DND-41 (cell line): ENCODE results near the gene NEURL1B.

ENCODE experiments used
- ATAC-seq: fragments of 200-7000 bp; cut with Tn5 transposase; 3 replicates; pipeline ENCODE4 v1.9.1; 2021; ENCODE audit warnings: low read depth; ENCODE audit not compliant: insufficient read depth
- DNase-seq: peaks from one replicate; pipeline ENCODE4 v3.0.0-alpha.2; 2020
- H2AFZ ChIP-seq: 2 replicates; pipeline ENCODE4 v1.6.0; 2012; ENCODE audit warnings: low read depth, low read length
- H3K27ac ChIP-seq: 2 replicates; pipeline ENCODE4 v1.5.1; 2012; ENCODE audit warnings: low read length, inconsistent platforms
- H3K27me3 ChIP-seq: fragments of 200-600 bp; sonication (generic); 2 replicates; pipeline ENCODE4 v1.6.0; 2012; ENCODE audit warnings: low read length, mild to moderate bottlenecking, inconsistent platforms; ENCODE audit not compliant: insufficient read depth, poor library complexity
- H3K36me3 ChIP-seq: 2 replicates; pipeline ENCODE4 v1.5.1; 2012; ENCODE audit warnings: low read length, inconsistent platforms; ENCODE audit not compliant: insufficient read depth
- H3K4me1 ChIP-seq: 2 replicates; pipeline ENCODE4 v1.5.1; 2012; ENCODE audit warnings: mild to moderate bottlenecking, low read length; ENCODE audit not compliant: insufficient read depth
- H3K4me2 ChIP-seq: 2 replicates; pipeline ENCODE4 v1.6.0; 2012; ENCODE audit warnings: mild to moderate bottlenecking, moderate library complexity, low read length, inconsistent platforms; ENCODE audit not compliant: insufficient read depth
- H3K4me3 ChIP-seq, 2 experiments: fragments of 200-600 bp in 1 of 2; shearing (Covaris generic) in 1 of 2; 2 replicates each; pipeline ENCODE4 v1.5.1; 2012 to 2016; ENCODE audit warnings: inconsistent platforms in 2 of 2, low read length in 2 of 2, mild to moderate bottlenecking in 2 of 2, low read depth in 1 of 2, moderate library complexity in 1 of 2
- H3K79me2 ChIP-seq: 2 replicates; pipeline ENCODE4 v1.6.0; 2012; ENCODE audit warnings: low read length, inconsistent platforms; ENCODE audit not compliant: insufficient read depth
- H3K9ac ChIP-seq: 2 replicates; pipeline ENCODE4 v1.6.0; 2012; ENCODE audit warnings: low read depth, mild to moderate bottlenecking, inconsistent platforms, low read length, moderate library complexity
- H3K9me3 ChIP-seq: 2 replicates; pipeline ENCODE4 v1.5.1; 2012; ENCODE audit warnings: low read length, moderate library complexity, mild to moderate bottlenecking, inconsistent platforms; ENCODE audit not compliant: insufficient read depth, severe bottlenecking
- H4K20me1 ChIP-seq: 2 replicates; pipeline ENCODE4 v1.6.0; 2012; ENCODE audit warnings: low read length; ENCODE audit not compliant: insufficient read depth
- CTCF ChIP-seq: IDR thresholded peaks from 2 replicates; pipeline ENCODE4 v1.5.1; 2012; ENCODE audit warnings: borderline replicate concordance, low read length, moderate library complexity, mild to moderate bottlenecking; ENCODE audit not compliant: poor library complexity, severe bottlenecking; ENCODE audit errors: extremely low read depth
- EZH2 ChIP-seq: IDR thresholded peaks from 3 replicates; pipeline ENCODE4 v1.6.1; 2012; ENCODE audit warnings: borderline replicate concordance, low read depth, mild to moderate bottlenecking, moderate library complexity, low read length, inconsistent platforms; ENCODE audit not compliant: severe bottlenecking

The NEURL1B gene

GRCh38 chr5:172701291-172701656 is 60.2 kb downstream of the NEURL1B start:
- H3K27ac ChIP-seq, result no peak overlapping the region
- no peak overlapping the region for H3K9ac ChIP-seq
- H3K4me3 ChIP-seq, result no peak overlapping the region
- DNase-seq, result no peak
- H3K9me3 ChIP-seq, result no peaks in the 10 kb centered on the region
- H3K79me2 ChIP-seq, result no peaks in the 10 kb centered on the region
- peaks cover 23% of the 10 kb centered on the region for H3K4me1 ChIP-seq
- H4K20me1 ChIP-seq, result no peaks in the 10 kb centered on the region; the same call in 1 of the 2 replicates
- no peak overlapping the region for H2AFZ ChIP-seq
- no peaks in the 10 kb centered on the region for H3K36me3 ChIP-seq
- peaks cover 29% of the 10 kb centered on the region for H3K27me3 ChIP-seq
- no peak overlapping the region for H3K4me2 ChIP-seq
- no peak for TF ChIP-seq CTCF
- no peak for TF ChIP-seq EZH2
- no peak for ATAC-seq

DNA sequence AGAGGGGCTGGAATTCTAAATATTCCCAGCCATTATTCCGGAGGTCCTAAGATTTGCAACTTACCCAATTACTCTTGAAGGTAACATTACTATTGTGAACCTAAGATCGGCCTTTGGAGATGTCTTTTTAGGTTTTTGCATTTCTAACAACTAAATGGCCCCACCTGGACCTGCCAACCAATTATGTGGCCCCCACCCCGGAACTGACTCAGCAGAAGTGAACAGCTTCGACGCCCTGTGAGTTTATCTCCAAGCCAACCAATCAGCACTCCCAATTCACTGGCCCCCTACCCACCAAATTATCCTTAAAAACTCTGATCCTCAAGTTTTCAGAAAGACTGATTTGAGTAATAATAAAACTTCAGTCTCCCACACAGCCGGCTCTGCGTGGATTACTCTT is 62.9 kb downstream of the NEURL1B start:
- no peak overlapping the region for H3K27ac ChIP-seq

GRCh38 chr5:172705576-172706084 is 64.6 kb downstream of the NEURL1B start:
- no peak for ATAC-seq
- no peak overlapping the region for H3K4me2 ChIP-seq
- no peak overlapping the region for H3K4me3 ChIP-seq
- H3K4me1 ChIP-seq, result peaks cover 7% of the 10 kb centered on the region
- H3K27me3 ChIP-seq, result peaks cover 32% of the 10 kb centered on the region
- no peaks in the 10 kb centered on the region for H3K79me2 ChIP-seq
- H3K9ac ChIP-seq, result no peak overlapping the region
- H4K20me1 ChIP-seq, result no peaks in the 10 kb centered on the region; the same call in 1 of the 2 replicates
- DNase-seq, result no peak
- H3K27ac ChIP-seq, result no peak overlapping the region
- no peaks in the 10 kb centered on the region for H3K9me3 ChIP-seq
- TF ChIP-seq CTCF (no peak), EZH2 (no peak)
- H2AFZ ChIP-seq, result no peak overlapping the region
- H3K36me3 ChIP-seq, result no peaks in the 10 kb centered on the region

More for the DNA sequence above, 62.9 kb downstream of the NEURL1B start:
- peaks cover 32% of the 10 kb centered on the region for H3K27me3 ChIP-seq
- no peak overlapping the region for H3K4me3 ChIP-seq
- no peaks in the 10 kb centered on the region for H3K36me3 ChIP-seq
- no peaks in the 10 kb centered on the region; the same call in 1 of the 2 replicates for H4K20me1 ChIP-seq
- ATAC-seq (no peak), DNase-seq (no peak)
- no peaks in the 10 kb centered on the region for H3K79me2 ChIP-seq
- H3K4me1 ChIP-seq, result peaks cover 7% of the 10 kb centered on the region
- no peak overlapping the region for H2AFZ ChIP-seq
- TF ChIP-seq CTCF (no peak), EZH2 (no peak)
- no peak overlapping the region for H3K4me2 ChIP-seq
- no peak overlapping the region for H3K9ac ChIP-seq
- no peaks in the 10 kb centered on the region for H3K9me3 ChIP-seq

DNA sequence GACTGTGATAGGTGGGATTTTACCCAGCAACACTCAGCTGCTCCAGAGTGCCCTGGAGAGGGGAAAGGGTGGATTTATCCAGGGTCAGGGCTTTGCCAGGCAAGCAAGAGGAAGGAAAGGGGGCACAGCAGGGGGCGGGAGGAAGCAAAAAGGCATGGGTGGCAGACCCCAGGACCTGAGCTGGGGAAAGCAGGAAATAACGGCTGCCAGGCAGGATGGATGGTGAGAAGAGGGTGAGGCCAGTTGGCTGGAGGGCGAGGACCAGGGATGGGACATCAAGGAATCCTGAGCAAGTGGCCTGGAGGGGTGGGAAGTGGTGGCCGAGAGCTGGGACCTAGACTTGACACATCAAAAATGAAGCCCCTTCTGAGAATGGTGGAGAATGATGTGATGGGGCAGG is 65.7 kb downstream of the NEURL1B start:
- ATAC-seq (no peak), DNase-seq (no peak)
- H3K27me3 ChIP-seq, result peaks cover 21% of the 10 kb centered on the region
- peaks cover 3% of the 10 kb centered on the region for H3K4me1 ChIP-seq
- no peaks in the 10 kb centered on the region for H3K79me2 ChIP-seq
- no peaks in the 10 kb centered on the region for H3K9me3 ChIP-seq
- H3K27ac ChIP-seq, result no peak overlapping the region
- no peak overlapping the region for H3K9ac ChIP-seq
- TF ChIP-seq EZH2 (no peak), CTCF (no peak)
- H3K4me2 ChIP-seq, result no peak overlapping the region
- H3K4me3 ChIP-seq, result no peak overlapping the region
- H3K36me3 ChIP-seq, result no peaks in the 10 kb centered on the region
- no peak overlapping the region for H2AFZ ChIP-seq
- no peaks in the 10 kb centered on the region for H4K20me1 ChIP-seq
